GM12874 (cell line): ENCODE results near the gene SPATA6L.

ENCODE experiments used
- TF ChIP-seq, protein P1 (sequence below): IDR thresholded peaks from 2 replicates; pipeline ENCODE4 v1.5.1; 2011; ENCODE audit warnings: low read depth, mild to moderate bottlenecking, control low read depth, low read length, moderate library complexity; ENCODE audit not compliant: insufficient read depth

SPATA6L gene

DNA sequence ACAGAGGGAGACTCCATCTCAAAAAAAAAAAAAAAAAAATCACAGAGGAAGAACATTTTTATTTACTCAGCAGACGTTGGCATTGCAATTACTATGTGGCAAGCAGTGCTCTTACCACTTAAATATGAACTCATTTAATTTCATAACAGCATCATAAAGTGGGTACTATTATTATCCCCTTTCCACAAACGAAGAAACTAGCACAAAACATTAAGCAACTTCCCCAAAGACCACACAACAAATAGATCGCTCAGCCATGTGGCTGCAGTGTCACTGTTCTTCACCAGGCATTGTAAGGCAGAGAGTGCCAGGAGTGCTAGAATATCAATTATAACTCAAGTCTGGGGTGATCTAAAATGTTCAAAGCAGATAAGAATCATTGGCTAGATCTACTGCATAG is 74.0 kb downstream of the SPATA6L start:
- TF ChIP-seq, protein P1, sequence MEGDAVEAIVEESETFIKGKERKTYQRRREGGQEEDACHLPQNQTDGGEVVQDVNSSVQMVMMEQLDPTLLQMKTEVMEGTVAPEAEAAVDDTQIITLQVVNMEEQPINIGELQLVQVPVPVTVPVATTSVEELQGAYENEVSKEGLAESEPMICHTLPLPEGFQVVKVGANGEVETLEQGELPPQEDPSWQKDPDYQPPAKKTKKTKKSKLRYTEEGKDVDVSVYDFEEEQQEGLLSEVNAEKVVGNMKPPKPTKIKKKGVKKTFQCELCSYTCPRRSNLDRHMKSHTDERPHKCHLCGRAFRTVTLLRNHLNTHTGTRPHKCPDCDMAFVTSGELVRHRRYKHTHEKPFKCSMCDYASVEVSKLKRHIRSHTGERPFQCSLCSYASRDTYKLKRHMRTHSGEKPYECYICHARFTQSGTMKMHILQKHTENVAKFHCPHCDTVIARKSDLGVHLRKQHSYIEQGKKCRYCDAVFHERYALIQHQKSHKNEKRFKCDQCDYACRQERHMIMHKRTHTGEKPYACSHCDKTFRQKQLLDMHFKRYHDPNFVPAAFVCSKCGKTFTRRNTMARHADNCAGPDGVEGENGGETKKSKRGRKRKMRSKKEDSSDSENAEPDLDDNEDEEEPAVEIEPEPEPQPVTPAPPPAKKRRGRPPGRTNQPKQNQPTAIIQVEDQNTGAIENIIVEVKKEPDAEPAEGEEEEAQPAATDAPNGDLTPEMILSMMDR, result no peak

GRCh38 chr9:4591123-4591500 is 75.2 kb downstream of the SPATA6L start:
- TF ChIP-seq, protein P1, result no peak

DNA sequence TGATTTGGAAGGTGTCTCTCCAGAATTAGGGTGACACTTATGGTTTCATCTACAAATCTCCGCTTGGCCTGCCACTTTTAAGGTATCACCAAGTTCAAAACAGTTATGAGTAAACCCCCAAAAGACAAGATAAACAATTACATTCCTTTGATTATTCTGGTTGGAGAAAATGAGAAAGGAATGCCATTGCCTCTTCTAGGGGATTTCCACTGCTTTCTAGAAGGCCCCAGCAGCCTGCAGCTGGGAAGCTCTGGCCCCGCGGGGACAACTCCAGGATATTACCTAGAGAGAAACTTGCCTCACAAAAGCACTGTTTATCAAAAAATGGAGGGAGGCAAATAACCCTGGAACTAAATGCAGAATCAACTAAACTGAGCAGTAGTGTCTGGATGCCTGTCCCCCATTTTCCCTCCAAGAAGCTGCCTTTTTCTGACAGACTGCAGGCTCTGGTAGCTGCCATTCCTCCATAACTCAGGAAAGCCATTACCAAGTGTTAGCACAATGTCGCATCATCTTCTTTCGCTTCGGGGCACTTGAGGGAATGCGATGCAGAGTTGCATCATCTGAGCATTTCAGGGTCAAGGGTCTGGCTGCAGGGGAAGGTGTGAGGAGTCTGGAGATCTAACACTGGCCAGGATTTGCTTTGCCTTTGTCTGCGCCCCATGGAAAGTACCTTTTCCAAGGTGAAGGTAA is 75.7 kb downstream of the SPATA6L start:
- TF ChIP-seq, protein P1, result no peak

GRCh38 chr9:4588721-4589120 is 77.6 kb downstream of the SPATA6L start:
- TF ChIP-seq, protein P1, result no peak

- TF ChIP-seq, protein P1, result no peak
Observed at GRCh38 chr9:4585135-4585534, 81.1 kb downstream of the SPATA6L start.

DNA sequence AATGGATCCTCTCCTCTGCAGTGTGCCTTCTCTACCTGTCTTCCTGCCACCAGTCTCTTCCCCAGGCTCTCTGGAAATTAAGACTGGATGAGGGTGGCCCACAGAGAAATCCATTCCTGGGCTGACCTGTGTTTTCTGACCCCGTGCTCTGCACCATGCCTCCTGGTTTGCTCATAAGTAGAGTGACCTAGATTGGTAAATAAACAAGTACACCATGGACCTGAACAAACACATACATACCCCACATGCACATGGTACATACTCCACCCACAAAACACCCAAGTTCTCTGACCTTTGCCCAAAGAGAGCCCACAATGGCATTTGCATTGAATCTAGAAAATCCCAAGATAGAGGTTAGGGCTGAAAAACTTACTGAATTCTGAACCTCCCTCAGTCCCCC is 81.6 kb downstream of the SPATA6L start:
- TF ChIP-seq, protein P1, result no peak

DNA sequence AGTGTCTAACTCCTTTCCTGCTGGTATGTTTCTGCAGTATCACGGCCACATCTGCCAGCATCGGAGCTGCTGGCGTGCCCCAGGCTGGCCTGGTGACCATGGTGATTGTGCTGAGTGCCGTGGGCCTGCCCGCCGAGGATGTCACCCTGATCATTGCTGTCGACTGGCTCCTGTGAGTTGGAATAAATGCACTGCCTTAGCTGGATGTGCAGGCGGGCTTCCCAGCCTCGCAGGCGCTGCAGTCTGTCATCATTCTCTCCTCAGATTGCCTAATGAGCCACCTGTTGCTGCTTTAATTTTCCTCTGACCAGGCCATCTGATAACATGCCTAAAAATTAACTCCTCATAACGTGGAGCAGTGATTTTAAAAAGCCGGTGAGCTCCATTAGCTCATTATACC is 83.3 kb downstream of the SPATA6L start:
- TF ChIP-seq, protein P1, result no peak
